Activated naive CD8-positive, alpha-beta T cell treated with anti-CD3 and anti-CD28 coated beads, Interleukin-2, amount 50 U/mL, for 24 hours (primary cell): ENCODE results near the gene SHTN1.
A peak's percentile ranks its signal among the peaks of the same experiment; 100 is the strongest.

ENCODE experiments used
- ATAC-seq: fragments of 150-1000 bp; cut with Tn5 transposase; one replicate; pipeline ENCODE4 v1.10.0; 2021
- DNase-seq: peaks from one replicate; pipeline ENCODE4 v3.0.0; 2021
- H3K27ac Mint-ChIP-seq: one replicate; pipeline ENCODE4 v1.8.0; 2021; ENCODE audit warnings: mild to moderate bottlenecking, mixed read lengths
- H3K27me3 Mint-ChIP-seq: one replicate; pipeline ENCODE4 v1.8.0; 2021; ENCODE audit warnings: mixed read lengths
- H3K36me3 Mint-ChIP-seq: one replicate; pipeline ENCODE4 v1.8.0; 2021; ENCODE audit warnings: low read depth, mixed read lengths
- H3K4me1 Mint-ChIP-seq: one replicate; pipeline ENCODE4 v1.8.0; 2021; ENCODE audit warnings: mixed read lengths
- H3K4me3 Mint-ChIP-seq: one replicate; pipeline ENCODE4 v1.8.0; 2021; ENCODE audit warnings: mild to moderate bottlenecking, moderate library complexity, mixed read lengths
- H3K9me3 Mint-ChIP-seq: one replicate; pipeline ENCODE4 v1.8.0; 2021; ENCODE audit warnings: mixed read lengths

SHTN1 gene

GRCh38 chr10:117005026-117005526, at the start of gene SHTN1:
TSS of gene SHTN1 (minus strand) at chr10:117005187. CDS start at chr10:117005079, 108 bp downstream.
- peak; percentile 69 for ATAC-seq
- no peaks in the 10 kb centered on the region for H3K9me3 Mint-ChIP-seq
- peak within 1 kb of the TSS; percentile 45 for H3K4me3 Mint-ChIP-seq
- DNase-seq = peak; percentile 6
- no peak within 1 kb of the TSS for H3K27ac Mint-ChIP-seq
- peaks cover 9% of the 10 kb centered on the region for H3K4me1 Mint-ChIP-seq
- H3K27me3 Mint-ChIP-seq = peaks cover 38% of the 10 kb centered on the region
- H3K36me3 Mint-ChIP-seq = no peaks in the 10 kb centered on the region

DNA sequence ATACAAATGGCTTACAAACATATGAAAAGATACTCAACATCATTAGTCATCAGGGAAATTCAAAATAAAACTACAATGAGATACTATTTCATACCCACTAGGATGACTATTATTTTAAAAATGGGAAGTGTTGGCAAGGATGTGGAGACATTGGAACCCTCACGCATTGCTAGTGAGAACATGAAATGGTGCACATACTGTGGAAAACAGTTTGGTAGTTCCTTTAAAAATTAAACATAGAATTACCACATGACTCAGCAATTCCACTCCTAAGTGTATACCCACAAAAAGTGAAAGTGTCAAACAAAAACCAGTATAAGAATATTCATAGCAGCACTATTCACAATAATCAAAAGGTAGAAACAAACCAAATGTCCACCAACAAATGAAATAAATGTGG, 48.5 kb upstream of the SHTN1 start:
- Mint-ChIP-seq H3K27ac (no peak overlapping the region), H3K27me3 (no peaks in the 10 kb centered on the region), H3K9me3 (peaks cover 23% of the 10 kb centered on the region), H3K36me3 (no peaks in the 10 kb centered on the region), H3K4me3 (no peak overlapping the region), H3K4me1 (no peaks in the 10 kb centered on the region)
- no peak for DNase-seq
- no peak for ATAC-seq

DNA sequence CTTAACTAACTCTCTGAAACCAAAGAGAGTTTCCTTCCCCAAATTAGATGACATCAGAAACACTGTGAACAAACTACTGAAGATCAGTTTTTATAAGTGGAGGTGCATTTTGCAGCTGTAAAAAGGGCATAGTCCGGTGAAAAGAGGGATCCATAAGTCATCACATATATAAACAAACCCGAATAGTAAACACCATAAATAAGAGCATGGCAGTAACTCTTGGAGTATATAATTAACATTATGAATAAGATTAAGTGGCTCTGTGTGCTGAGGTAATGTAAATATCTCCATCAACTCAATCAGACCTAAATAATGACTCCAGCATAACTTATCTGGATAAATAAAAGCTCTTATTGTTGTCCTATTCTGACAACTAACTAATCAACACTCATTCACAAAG, 43.0 kb upstream of the SHTN1 start:
- ATAC-seq (no peak), DNase-seq (no peak)
- no peak overlapping the region for H3K4me3 Mint-ChIP-seq
- H3K27me3 Mint-ChIP-seq = peaks cover 3% of the 10 kb centered on the region
- peaks cover 38% of the 10 kb centered on the region for H3K9me3 Mint-ChIP-seq
- H3K4me1 Mint-ChIP-seq = no peaks in the 10 kb centered on the region
- H3K27ac Mint-ChIP-seq = no peak overlapping the region
- H3K36me3 Mint-ChIP-seq = no peaks in the 10 kb centered on the region

GRCh38 chr10:117016266-117016665, 11.3 kb upstream of the SHTN1 start:
- H3K9me3 Mint-ChIP-seq = no peaks in the 10 kb centered on the region
- no peaks in the 10 kb centered on the region for H3K36me3 Mint-ChIP-seq
- H3K4me3 Mint-ChIP-seq = no peak overlapping the region
- H3K27ac Mint-ChIP-seq = no peak overlapping the region
- no peak for ATAC-seq
- DNase-seq = no peak
- no peaks in the 10 kb centered on the region for H3K4me1 Mint-ChIP-seq
- peaks cover 2% of the 10 kb centered on the region for H3K27me3 Mint-ChIP-seq

DNA sequence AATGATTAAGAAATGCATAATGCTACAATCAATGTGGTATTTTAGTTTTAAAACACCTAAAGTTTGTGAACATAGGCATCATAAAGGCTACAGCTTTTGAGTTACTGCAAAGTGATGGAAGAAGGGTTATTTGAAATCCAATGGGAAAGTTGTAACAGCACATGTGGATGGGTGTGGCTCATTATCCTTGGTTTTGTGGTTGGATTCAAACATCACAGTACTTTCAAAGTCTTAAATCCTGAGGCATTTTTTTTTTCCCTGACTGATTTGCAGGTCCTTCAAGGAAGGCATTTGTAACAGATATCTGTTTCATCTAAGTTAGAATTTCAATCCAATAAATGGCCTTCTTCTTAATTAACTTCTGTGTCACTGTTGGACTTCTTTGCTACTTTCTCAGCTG, 9.8 kb upstream of the SHTN1 start:
- Mint-ChIP-seq H3K4me3 (no peak overlapping the region), H3K4me1 (no peaks in the 10 kb centered on the region), H3K27ac (no peak overlapping the region), H3K36me3 (no peaks in the 10 kb centered on the region), H3K27me3 (peaks cover 6% of the 10 kb centered on the region), H3K9me3 (no peaks in the 10 kb centered on the region)
- ATAC-seq (no peak), DNase-seq (no peak)

GRCh38 chr10:117007080-117007479, 2.1 kb upstream of the SHTN1 start:
- ATAC-seq (no peak), DNase-seq (no peak)
- Mint-ChIP-seq H3K9me3 (no peaks in the 10 kb centered on the region), H3K4me1 (peaks cover 9% of the 10 kb centered on the region), H3K27ac (no peak overlapping the region), H3K27me3 (peaks cover 39% of the 10 kb centered on the region), H3K36me3 (no peaks in the 10 kb centered on the region), H3K4me3 (no peak overlapping the region)

- Mint-ChIP-seq H3K9me3 (no peaks in the 10 kb centered on the region), H3K4me3 (peak overlapping the region; percentile 38), H3K27me3 (peaks cover 40% of the 10 kb centered on the region), H3K4me1 (peaks cover 9% of the 10 kb centered on the region), H3K27ac (no peak overlapping the region), H3K36me3 (no peaks in the 10 kb centered on the region)
- no peak for ATAC-seq
- DNase-seq = peak; percentile 2
Measured at GRCh38 chr10:117005527-117006055, 604 bp upstream of the SHTN1 start.

DNA sequence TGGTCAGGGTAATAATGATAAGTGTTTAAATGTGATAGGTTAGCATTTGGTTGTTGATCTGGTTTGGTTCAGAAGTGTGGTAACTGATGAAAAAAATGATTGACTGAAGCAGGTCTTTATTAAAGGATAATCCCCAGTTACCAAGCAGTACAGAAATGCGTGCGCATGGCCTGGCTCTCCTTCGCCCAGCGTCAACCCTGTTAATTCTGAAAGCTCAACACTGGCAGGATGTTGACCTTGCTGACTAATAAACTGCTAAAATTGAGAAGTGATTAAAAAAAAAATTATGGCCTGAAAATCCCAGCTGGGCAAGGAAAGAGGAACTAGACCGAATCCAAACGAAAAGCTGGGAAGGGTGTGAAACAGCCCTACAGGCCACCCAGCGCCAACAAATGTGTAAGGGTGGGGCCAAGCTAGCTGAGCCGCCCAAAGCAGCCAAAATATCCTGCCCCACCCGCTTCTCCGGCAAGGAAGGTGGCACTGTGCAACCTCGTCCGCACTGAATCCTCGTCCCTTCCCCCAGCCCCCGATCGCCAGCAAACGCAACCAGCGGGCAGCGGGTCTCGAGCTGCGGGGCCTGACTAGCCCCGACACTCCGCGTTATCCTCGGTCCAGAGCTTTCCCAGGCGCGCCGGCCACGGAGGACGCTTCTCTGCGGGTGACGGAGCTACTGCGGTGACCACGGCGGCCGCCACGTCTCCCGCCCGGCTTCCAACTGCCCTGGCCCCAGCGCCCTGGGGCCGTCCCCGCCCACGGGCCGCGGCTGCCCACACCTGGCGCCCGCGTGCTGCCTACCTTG, 561 bp downstream of the SHTN1 start:
- Mint-ChIP-seq H3K9me3 (no peaks in the 10 kb centered on the region), H3K27ac (no peak overlapping the region), H3K4me3 (peak overlapping the region; percentile 45), H3K27me3 (peaks cover 38% of the 10 kb centered on the region), H3K36me3 (no peaks in the 10 kb centered on the region), H3K4me1 (peaks cover 9% of the 10 kb centered on the region)
- DNase-seq (no peak), ATAC-seq (peak; percentile 24)

- H3K4me3 Mint-ChIP-seq = no peak overlapping the region
- H3K4me1 Mint-ChIP-seq = peaks cover 9% of the 10 kb centered on the region
- ATAC-seq (no peak), DNase-seq (no peak)
- no peaks in the 10 kb centered on the region for H3K9me3 Mint-ChIP-seq
- peaks cover 36% of the 10 kb centered on the region for H3K27me3 Mint-ChIP-seq
- no peak overlapping the region for H3K27ac Mint-ChIP-seq
- no peaks in the 10 kb centered on the region for H3K36me3 Mint-ChIP-seq
Measured at GRCh38 chr10:117003336-117003735, 1.7 kb downstream of the SHTN1 start.

DNA sequence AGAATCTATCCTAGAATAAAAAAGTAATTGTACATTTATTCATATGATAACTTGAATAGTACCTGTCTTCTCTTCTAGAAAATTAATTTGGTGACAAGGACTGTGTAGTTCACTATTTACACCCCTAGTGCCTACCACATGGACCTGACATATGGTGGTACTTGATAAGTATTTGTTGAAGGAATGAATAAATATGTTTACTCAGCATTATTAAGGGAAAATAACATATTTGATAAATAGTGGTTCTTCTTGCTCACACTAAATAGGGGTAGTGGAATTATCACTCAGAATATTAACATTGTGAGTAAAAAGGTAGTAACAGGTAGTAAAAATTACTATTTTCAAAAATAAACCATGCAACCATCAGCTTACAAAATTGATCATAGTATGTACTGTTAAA, 2.8 kb downstream of the SHTN1 start:
- ATAC-seq (no peak), DNase-seq (no peak)
- no peak overlapping the region for H3K27ac Mint-ChIP-seq
- H3K27me3 Mint-ChIP-seq = peaks cover 34% of the 10 kb centered on the region
- peaks cover 9% of the 10 kb centered on the region for H3K4me1 Mint-ChIP-seq
- no peak overlapping the region for H3K4me3 Mint-ChIP-seq
- no peaks in the 10 kb centered on the region for H3K36me3 Mint-ChIP-seq
- H3K9me3 Mint-ChIP-seq = no peaks in the 10 kb centered on the region

- Mint-ChIP-seq H3K4me3 (no peak overlapping the region), H3K4me1 (peaks cover 9% of the 10 kb centered on the region), H3K27me3 (peaks cover 34% of the 10 kb centered on the region), H3K27ac (no peak overlapping the region), H3K9me3 (no peaks in the 10 kb centered on the region), H3K36me3 (no peaks in the 10 kb centered on the region)
- no peak for ATAC-seq
- no peak for DNase-seq
Measured at GRCh38 chr10:117001144-117001543, 3.8 kb downstream of the SHTN1 start.

GRCh38 chr10:117000580-117000979, 4.4 kb downstream of the SHTN1 start:
- Mint-ChIP-seq H3K4me1 (peaks cover 6% of the 10 kb centered on the region), H3K36me3 (no peaks in the 10 kb centered on the region), H3K4me3 (no peak overlapping the region), H3K27ac (no peak overlapping the region), H3K9me3 (no peaks in the 10 kb centered on the region), H3K27me3 (peaks cover 32% of the 10 kb centered on the region)
- ATAC-seq (no peak), DNase-seq (no peak)

DNA sequence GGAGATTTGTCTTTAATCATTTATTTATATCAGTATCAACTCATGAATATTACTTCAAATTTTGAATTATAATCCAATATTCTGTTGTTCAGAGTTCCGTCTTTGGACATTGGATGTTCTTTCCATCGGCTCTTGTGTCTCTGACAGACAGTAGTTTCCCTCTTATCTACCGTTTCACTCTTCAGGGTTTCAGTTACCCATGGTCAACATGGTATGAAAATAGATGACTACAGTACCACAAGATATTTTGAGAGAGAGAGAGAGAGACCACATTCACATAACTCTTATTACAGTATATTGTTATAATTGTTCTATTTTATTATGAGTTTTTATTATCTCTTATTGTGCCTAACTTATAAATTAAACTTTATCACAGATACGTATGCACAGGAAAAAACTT, 6.8 kb downstream of the SHTN1 start:
- Mint-ChIP-seq H3K27ac (no peak overlapping the region), H3K9me3 (no peaks in the 10 kb centered on the region), H3K4me3 (no peak overlapping the region), H3K27me3 (peaks cover 20% of the 10 kb centered on the region), H3K36me3 (no peaks in the 10 kb centered on the region), H3K4me1 (no peaks in the 10 kb centered on the region)
- DNase-seq = no peak
- ATAC-seq = no peak

DNA sequence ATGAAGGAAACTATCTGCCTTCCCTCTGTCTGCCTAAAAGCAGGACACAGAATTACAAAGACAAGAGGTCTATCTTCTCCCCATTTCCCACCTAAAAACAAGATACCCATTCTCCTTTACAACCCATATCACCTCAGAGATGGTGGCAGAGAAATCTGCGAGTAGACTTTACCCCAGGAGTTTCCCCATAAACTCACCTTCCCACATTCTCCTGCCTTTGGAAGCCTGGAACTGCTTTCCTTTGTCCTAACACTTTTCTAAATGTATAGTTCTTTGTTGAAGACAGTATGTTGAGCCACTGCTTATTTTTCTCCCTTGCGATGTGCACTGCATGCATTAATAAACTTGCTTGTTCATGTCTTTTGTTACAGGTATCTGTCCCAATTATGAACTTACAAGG, 8.0 kb downstream of the SHTN1 start:
- Mint-ChIP-seq H3K4me3 (no peak overlapping the region), H3K9me3 (no peaks in the 10 kb centered on the region), H3K27me3 (peaks cover 17% of the 10 kb centered on the region), H3K4me1 (no peaks in the 10 kb centered on the region), H3K36me3 (no peaks in the 10 kb centered on the region), H3K27ac (no peak overlapping the region)
- ATAC-seq (no peak), DNase-seq (no peak)

DNA sequence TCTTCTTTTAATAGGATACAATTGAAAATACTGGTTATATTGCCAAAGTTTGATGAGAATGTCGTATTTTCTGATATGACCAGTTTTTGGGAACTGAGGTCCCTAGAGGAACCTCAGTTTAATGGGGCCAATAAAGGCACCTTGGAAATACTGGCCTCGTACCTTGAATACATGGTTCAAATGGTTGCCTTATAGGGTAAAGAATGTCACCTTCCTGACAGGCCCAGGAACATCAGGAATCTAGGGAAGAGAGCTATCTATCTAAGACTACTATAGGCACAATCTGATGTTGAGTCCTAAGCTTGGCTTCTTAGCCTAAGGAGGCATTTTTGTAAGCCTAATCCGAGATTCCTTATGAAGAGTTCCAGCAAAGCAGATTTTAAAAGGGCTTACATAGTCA, 9.3 kb downstream of the SHTN1 start:
- Mint-ChIP-seq H3K36me3 (no peaks in the 10 kb centered on the region), H3K27me3 (peaks cover 13% of the 10 kb centered on the region), H3K27ac (no peak overlapping the region), H3K4me3 (no peak overlapping the region), H3K9me3 (no peaks in the 10 kb centered on the region), H3K4me1 (no peaks in the 10 kb centered on the region)
- ATAC-seq = no peak
- no peak for DNase-seq
